Subcutaneous abdominal adipose tissue (tissue), 5 donors: Measurements from ENCODE around the gene WWC1.

Experiments
- H3K27ac ChIP-seq: one replicate; pipeline ENCODE4 v1.7.0; 2013; ENCODE audit warnings: low read depth, mild to moderate bottlenecking, inconsistent platforms, low read length, moderate library complexity
- H3K27me3 ChIP-seq, 5 donors: one replicate each; pipeline ENCODE4 v1.7.0; 2013; ENCODE audit warnings: low read length in 5 of 5, inconsistent platforms in 1 of 5; ENCODE audit not compliant: control insufficient read depth in 5 of 5, insufficient read depth in 4 of 5
- H3K36me3 ChIP-seq, 5 donors: one replicate each; pipeline ENCODE4 v1.7.0; 2013; ENCODE audit warnings: low read length in 5 of 5; ENCODE audit not compliant: control insufficient read depth in 5 of 5, insufficient read depth in 5 of 5
- H3K4me1 ChIP-seq, 5 donors: one replicate each; pipeline ENCODE4 v1.7.0; 2013; ENCODE audit warnings: low read length in 5 of 5, mild to moderate bottlenecking in 3 of 5, moderate library complexity in 1 of 5; ENCODE audit not compliant: control insufficient read depth in 5 of 5, insufficient read depth in 5 of 5
- H3K4me3 ChIP-seq, 5 donors: one replicate each; pipeline ENCODE4 v1.7.0; 2013; ENCODE audit warnings: low read length in 5 of 5, low read depth in 1 of 5
- H3K9ac ChIP-seq, 5 donors: one replicate each; pipeline ENCODE4 v1.7.0; 2013; ENCODE audit warnings: low read length in 5 of 5, mild to moderate bottlenecking in 4 of 5, moderate library complexity in 3 of 5
- H3K9me3 ChIP-seq, 5 donors: one replicate each; pipeline ENCODE4 v1.7.0; 2013; ENCODE audit warnings: low read length in 5 of 5; ENCODE audit not compliant: control insufficient read depth in 5 of 5
- donor health status: healthy.
- donor health status: healthy.
- donor health status: healthy.
- donor health status: healthy.
- donor health status: healthy.

The WWC1 gene

GRCh38 chr5:168401226-168401625 is 109.8 kb downstream of the WWC1 start:
- Histone ChIP-seq H3K27ac (no peak overlapping the region), H3K4me1 (no peaks in the 10 kb centered on the region), H3K9ac (no peak overlapping the region)

GRCh38 chr5:168401880-168402279 is 110.4 kb downstream of the WWC1 start:
- Histone ChIP-seq H3K4me3 (no peak overlapping the region), H3K27me3 (no peaks in the 10 kb centered on the region), H3K4me1 (no peaks in the 10 kb centered on the region), H3K9ac (no peak overlapping the region), H3K36me3 (no peaks in the 10 kb centered on the region), H3K9me3 (no peaks in the 10 kb centered on the region), H3K27ac (no peak overlapping the region)

More at GRCh38 chr5:168401226-168401625, 109.8 kb downstream of the WWC1 start:
- Histone ChIP-seq H3K9me3 (no peaks in the 10 kb centered on the region), H3K36me3 (no peaks in the 10 kb centered on the region), H3K27me3 (no peaks in the 10 kb centered on the region), H3K4me3 (no peak overlapping the region)

GRCh38 chr5:168404365-168404764 is 112.9 kb downstream of the WWC1 start:
- H3K4me1 ChIP-seq = peaks cover 0 to 8% (median 1%) of the 10 kb centered on the region in 5 donors
- no peaks in the 10 kb centered on the region for H3K9me3 ChIP-seq
- H3K4me3 ChIP-seq = no peak overlapping the region
- no peak overlapping the region for H3K27ac ChIP-seq
- no peak overlapping the region for H3K9ac ChIP-seq
- peaks cover 0 to 2% (median 0%) of the 10 kb centered on the region in 5 donors for H3K27me3 ChIP-seq
- H3K36me3 ChIP-seq = no peaks in the 10 kb centered on the region

DNA sequence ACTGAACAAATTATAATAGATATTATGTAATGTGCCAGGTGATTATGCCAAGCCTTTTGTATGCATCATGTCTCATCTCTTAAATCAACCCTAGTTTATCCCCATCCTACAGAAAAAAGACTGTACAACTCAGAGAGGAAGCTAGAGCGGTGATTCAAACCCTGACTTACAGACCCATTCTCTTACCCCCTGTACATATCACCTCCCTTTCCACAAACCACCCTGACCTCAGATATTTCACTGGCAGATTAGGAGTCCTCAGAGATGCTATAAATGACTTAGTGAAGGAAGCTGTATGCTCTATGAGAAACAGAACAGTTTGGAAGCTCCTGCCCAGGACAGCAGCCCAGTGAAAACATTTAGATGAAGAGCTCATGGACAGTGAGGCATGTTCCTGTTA is 115.8 kb downstream of the WWC1 start:
- no peaks in the 10 kb centered on the region for H3K36me3 ChIP-seq
- peaks cover 0 to 11% (median 4%) of the 10 kb centered on the region in 5 donors for H3K4me1 ChIP-seq
- H3K9me3 ChIP-seq = no peaks in the 10 kb centered on the region
- H3K4me3 ChIP-seq = no peak overlapping the region
- peaks cover 0 to 4% (median 0%) of the 10 kb centered on the region in 5 donors for H3K27me3 ChIP-seq
- no peak overlapping the region for H3K27ac ChIP-seq
- H3K9ac ChIP-seq = no peak overlapping the region

GRCh38 chr5:168408561-168409305 is 117.3 kb downstream of the WWC1 start:
- H3K4me3 ChIP-seq = no peak overlapping the region
- peaks cover 0 to 4% (median 0%) of the 10 kb centered on the region in 5 donors for H3K27me3 ChIP-seq
- no peak overlapping the region for H3K9ac ChIP-seq
- H3K4me1 ChIP-seq = peaks cover 0 to 11% (median 4%) of the 10 kb centered on the region in 5 donors
- H3K36me3 ChIP-seq = no peaks in the 10 kb centered on the region
- no peak overlapping the region for H3K27ac ChIP-seq
- H3K9me3 ChIP-seq = no peaks in the 10 kb centered on the region

DNA sequence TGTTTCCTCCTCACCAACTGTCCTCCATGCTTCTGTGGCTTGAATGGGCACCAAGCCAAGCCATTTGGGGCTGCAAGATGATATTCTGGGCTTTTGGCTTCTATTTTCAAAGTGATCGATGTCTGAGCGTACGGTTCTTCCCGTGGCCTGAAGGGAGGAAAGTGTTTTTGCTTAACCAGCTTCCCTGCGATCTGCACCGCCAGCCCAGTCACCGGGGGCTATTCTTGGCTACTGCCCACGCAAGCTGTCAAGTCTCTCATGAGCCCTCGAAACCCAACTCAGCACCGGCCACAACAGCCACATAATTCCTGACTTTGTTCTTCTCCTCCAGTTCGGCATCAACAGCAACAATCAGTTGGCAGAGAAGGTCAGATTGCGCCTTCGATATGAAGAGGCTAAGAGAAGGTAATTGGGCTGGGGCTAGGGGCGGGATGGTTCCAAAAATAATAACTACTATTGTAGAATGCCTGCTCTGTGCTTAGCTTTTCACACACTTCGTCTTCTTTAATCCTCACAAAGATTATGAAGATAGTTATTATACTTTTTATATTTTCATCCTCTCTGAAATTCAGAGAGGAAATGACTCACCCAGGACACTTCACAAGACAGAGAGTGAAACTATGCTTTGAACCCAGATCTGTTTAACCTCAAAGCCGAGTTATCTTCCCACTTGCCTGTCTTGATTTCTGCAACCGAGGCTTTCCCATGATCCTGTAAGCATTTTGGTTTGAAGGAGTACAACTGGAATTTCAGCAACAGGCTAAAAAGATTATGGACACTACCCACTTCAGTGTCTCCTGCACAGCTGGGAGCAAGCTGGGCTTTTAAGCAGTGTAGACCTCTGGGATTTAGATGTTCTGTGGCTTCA is 118.4 kb downstream of the WWC1 start:
- H3K4me3 ChIP-seq = no peak overlapping the region
- no peak overlapping the region for H3K9ac ChIP-seq
- peaks cover 0 to 11% (median 4%) of the 10 kb centered on the region in 5 donors for H3K4me1 ChIP-seq
- H3K36me3 ChIP-seq = no peaks in the 10 kb centered on the region
- H3K9me3 ChIP-seq = no peaks in the 10 kb centered on the region
- H3K27me3 ChIP-seq = peaks cover 0 to 4% (median 0%) of the 10 kb centered on the region in 5 donors
- no peak overlapping the region for H3K27ac ChIP-seq

DNA sequence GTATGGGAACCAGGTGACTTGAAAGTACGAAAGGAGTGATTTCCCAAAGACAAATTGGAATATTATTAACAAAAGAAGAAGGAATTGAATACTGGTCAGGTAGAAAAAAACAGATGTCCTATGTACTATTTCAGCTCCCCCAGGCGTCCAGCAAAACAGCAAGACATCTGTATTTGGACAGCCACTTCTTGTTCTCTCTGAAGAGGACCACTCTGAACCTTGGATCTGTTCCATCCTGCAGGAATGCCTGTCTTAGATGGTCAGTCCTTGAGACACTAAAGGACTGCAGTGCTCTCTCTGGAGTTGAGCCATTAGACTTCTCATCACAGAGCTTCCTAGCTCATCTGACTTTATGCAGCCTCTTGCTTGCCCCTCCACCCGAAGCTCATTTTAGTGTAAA is 120.4 kb downstream of the WWC1 start:
- Histone ChIP-seq H3K4me1 (peaks cover 0 to 11% (median 4%) of the 10 kb centered on the region in 5 donors), H3K4me3 (no peak overlapping the region), H3K27ac (no peak overlapping the region), H3K36me3 (no peaks in the 10 kb centered on the region), H3K27me3 (peaks cover 0 to 4% (median 0%) of the 10 kb centered on the region in 5 donors), H3K9ac (no peak overlapping the region), H3K9me3 (no peaks in the 10 kb centered on the region)

DNA sequence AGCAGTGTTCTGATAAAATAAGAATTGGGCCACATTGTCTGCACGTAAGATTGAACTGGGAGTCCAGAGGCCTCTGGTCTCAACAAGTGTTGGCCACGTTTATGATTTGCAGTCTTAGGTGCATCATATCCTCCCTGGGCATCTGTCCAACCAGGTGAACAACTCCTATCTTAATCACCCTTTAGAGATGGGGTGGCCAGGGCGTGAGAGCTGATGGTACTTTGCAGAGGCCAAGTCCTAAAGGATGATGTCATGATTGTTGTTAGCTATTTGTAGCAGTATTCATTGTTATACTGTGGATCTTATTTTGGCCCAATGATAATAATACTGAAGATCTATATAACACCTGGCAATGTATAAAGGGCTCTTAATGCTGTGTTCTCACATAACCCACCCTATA is 121.6 kb downstream of the WWC1 start:
- Histone ChIP-seq H3K27me3 (peaks cover 0 to 4% (median 0%) of the 10 kb centered on the region in 5 donors), H3K36me3 (no peaks in the 10 kb centered on the region), H3K9me3 (no peaks in the 10 kb centered on the region), H3K4me1 (peaks cover 0 to 11% (median 4%) of the 10 kb centered on the region in 5 donors), H3K4me3 (no peak overlapping the region), H3K27ac (no peak overlapping the region), H3K9ac (no peak overlapping the region)

DNA sequence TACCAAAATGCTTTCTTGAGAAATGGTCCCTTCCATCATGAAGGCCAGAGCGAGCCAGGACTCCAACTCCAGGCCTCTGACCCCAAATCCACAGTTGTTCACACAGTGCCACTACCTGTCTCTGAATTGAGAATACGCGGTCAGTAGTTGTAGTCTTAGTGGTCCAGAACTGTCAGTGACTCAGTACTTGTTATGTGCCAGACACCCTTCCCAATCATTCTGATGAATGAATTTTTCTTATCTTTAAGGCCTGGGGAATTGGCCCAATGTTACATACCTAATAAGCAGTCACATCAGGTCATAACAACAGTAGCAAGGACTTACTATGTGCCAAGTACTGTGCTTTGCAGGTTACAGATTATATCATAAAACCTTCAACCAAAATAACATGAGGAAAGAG is 122.2 kb downstream of the WWC1 start:
- no peaks in the 10 kb centered on the region for H3K36me3 ChIP-seq
- H3K4me3 ChIP-seq = no peak overlapping the region
- no peak overlapping the region for H3K27ac ChIP-seq
- peaks cover 0 to 4% (median 0%) of the 10 kb centered on the region in 5 donors for H3K27me3 ChIP-seq
- H3K4me1 ChIP-seq = peaks cover 0 to 11% (median 4%) of the 10 kb centered on the region in 5 donors
- H3K9ac ChIP-seq = no peak overlapping the region
- H3K9me3 ChIP-seq = no peaks in the 10 kb centered on the region

- H3K27ac ChIP-seq = no peak overlapping the region
- no peaks in the 10 kb centered on the region for H3K36me3 ChIP-seq
- H3K9ac ChIP-seq = no peak overlapping the region
- H3K4me1 ChIP-seq = no peaks in the 10 kb centered on the region
- no peaks in the 10 kb centered on the region for H3K27me3 ChIP-seq
- no peaks in the 10 kb centered on the region for H3K9me3 ChIP-seq
- no peak overlapping the region for H3K4me3 ChIP-seq
These were observed 124.0 kb downstream of the WWC1 start for GRCh38 chr5:168415401-168415800.
